ENCODE data around the gene ALOX12B. TPM values are rescaled to one million over a fixed set of nuclear protein-coding genes. Genes with fewer than 3 reads are reported as not detected.

The ALOX12B gene
- polyA plus RNA-seq, 2 of the 4 experiments (the other 2 are of a cell fraction), result 0.63 to 1.0 TPM

- TF ChIP-seq RFX5 (IDR thresholded peaks at IDR 0.05) (no peak), HOXA7 (CRISPR knock-in tag; IDR thresholded peaks at IDR 0.05) (0 out of 2 replicates have a peak, but pooled peaks have one; percentile 28), E2F6 (IDR thresholded peaks at IDR 0.05; ENCODE audit: borderline replicate concordance, low read depth) (peak; percentile 87), ZFP36 (IDR thresholded peaks at IDR 0.05; ENCODE audit: borderline replicate concordance, partially characterized antibody) (no peak), TFCP2L1 (CRISPR knock-in tag; IDR thresholded peaks at IDR 0.05) (no peak; the same call in 1 of the 2 replicates), TP53 (CRISPR knock-in tag; IDR thresholded peaks at IDR 0.05) (no peak), CHD4 (IDR thresholded peaks at IDR 0.05; ENCODE audit: borderline replicate concordance) (no peak), CHD2 (IDR thresholded peaks at IDR 0.05; ENCODE audit: low read length, partially characterized antibody) (no peak)
These were observed 35.6 kb upstream of the ALOX12B start (continued) for GRCh38 chr17:8122924-8123694.

- TF ChIP-seq FOSL2 (IDR thresholded peaks at IDR 0.05) (no peak), FOSL2 (CRISPR knock-in tag; IDR thresholded peaks at IDR 0.05) (no peak), EHF (CRISPR knock-in tag; IDR thresholded peaks at IDR 0.05) (no peak), HOXB5 (CRISPR knock-in tag; IDR thresholded peaks at IDR 0.05) (0 out of 2 replicates have a peak, but pooled peaks have one; percentile 48), KDM1A (IDR thresholded peaks at IDR 0.05; ENCODE audit: low read depth) (0 out of 2 replicates have a peak, but pooled peaks have one; percentile 27), MAX (IDR thresholded peaks at IDR 0.05) (peak; percentile 31; the same call in 1 of the 2 replicates)
- ChIA-PET POLR2A (interaction anchor here (1.1 to 3.9 kb wide), 6 partner anchors 34 to 173 kb away, joined by 3 to 35 read pairs (median 6); partner anchors contain the start of genes CTC1 and SLC25A35), CTCF (interaction anchor here (0.6 to 8.1 kb wide), 27 partner anchors 10 to 248 kb away, joined by 3 to 116 read pairs (median 4); partner anchors contain the start of genes BORCS6, TMEM107 and VAMP2)
- FAIRE-seq (no peak), ATAC-seq (no peak), DNase-seq (ENCODE audit: low read depth in 1 of 2, low spot score in 1 of 2) (peak in 1 of 2 experiments; percentile 69)
- WGBS (ENCODE audit: missing lambda C conversion rate), result 1% methylated on average over 26 of the region's 29 CpGs
- Histone ChIP-seq H3K4me3 (peak overlapping the region; percentile 56), H3K9me3 (no peaks in the 10 kb centered on the region), H3K27ac (peak overlapping the region; percentile 61 to 83), H3K4me1 (peaks cover 25% of the 10 kb centered on the region), H3K4me2 (peak overlapping the region; percentile 95)
These were observed 35.0 kb upstream of the ALOX12B start for GRCh38 chr17:8122422-8122923.

GRCh38 chr17:8121681-8122421 is 34.3 kb upstream of the ALOX12B start:
- POLR2A ChIA-PET, result interaction anchor here (1.1 to 3.9 kb wide), 5 partner anchors 35 to 126 kb away, joined by 3 to 35 read pairs (median 7); partner anchors contain the start of gene CTC1
- TF ChIP-seq RFX5 (IDR thresholded peaks at IDR 0.05) (no peak), CTCF (IDR thresholded peaks at IDR 0.05) (peak; percentile 92), GATA3 (IDR thresholded peaks at IDR 0.05; ENCODE audit: borderline replicate concordance) (0 out of 2 replicates have a peak, but pooled peaks have one; percentile 19), MAFK (IDR thresholded peaks at IDR 0.05; ENCODE audit: partially characterized antibody) (no peak), HMGXB4 (CRISPR knock-in tag; IDR thresholded peaks at IDR 0.05; ENCODE audit: borderline replicate concordance) (peak; percentile 95), E2F6 (IDR thresholded peaks at IDR 0.05; ENCODE audit: borderline replicate concordance, low read depth) (peak; percentile 77), PHF8 (IDR thresholded peaks at IDR 0.05; ENCODE audit: borderline replicate concordance, low read depth) (peak; percentile 50; the same call in 1 of the 2 replicates), RAD21 (conservative IDR thresholded peaks at IDR 0.05 in 1 of 2, IDR thresholded peaks at IDR 0.05 in 1 of 2) (peak; percentile 81 to 94), MAX (IDR thresholded peaks at IDR 0.05) (peak; percentile 71), BCL3 (IDR thresholded peaks at IDR 0.05) (0 out of 3 replicates have a peak, but pooled peaks have one; percentile 20), SMC3 (IDR thresholded peaks at IDR 0.05) (peak; percentile 81), NPAS2 (CRISPR knock-in tag; IDR thresholded peaks at IDR 0.05; ENCODE audit: borderline replicate concordance) (no peak)

More at GRCh38 chr17:8121681-8122421, 34.3 kb upstream of the ALOX12B start:
- FAIRE-seq (no peak), DNase-seq (ENCODE audit: low read depth in 1 of 2, low spot score in 1 of 2) (peak; percentile 78 to 92), ATAC-seq (peak; percentile 15 to 61)
- Histone ChIP-seq H3K4me2 (peak overlapping the region; percentile 95), H3K4me3 (peak overlapping the region; percentile 56), H3K4me1 (peaks cover 27% of the 10 kb centered on the region), H3K27ac (peak overlapping the region; percentile 61 to 83), H3K9me3 (no peaks in the 10 kb centered on the region)
- 3% methylated on average over 29 of the region's 76 CpGs for WGBS (ENCODE audit: missing lambda C conversion rate)
- CTCF ChIA-PET, result interaction anchor here (0.6 to 8.1 kb wide), 30 partner anchors 10 to 249 kb away, joined by 3 to 116 read pairs (median 4); partner anchors contain the start of genes BORCS6, TMEM107 and VAMP2
